Ovary (tissue), 3 donors: ENCODE results near the gene HEXIM1.

ENCODE experiments used
- CTCF ChIP-seq, 3 donors: fragments of 450-650 bp in 2 of 3; fragments of 200-600 bp in 1 of 3; IDR thresholded peaks; one replicate each; pipeline versions ENCODE4 v1.5.1 to v1.8.0; 2016 to 2022; ENCODE audit warnings: antibody characterized with exemption in 3 of 3, mild to moderate bottlenecking in 1 of 3
- EP300 ChIP-seq: sonication (generic); formaldehyde crosslinking; IDR thresholded peaks from one replicate; pipeline ENCODE4 v1.6.1; 2017; ENCODE audit warnings: antibody characterized with exemption
- POLR2A ChIP-seq: fragments of 450-650 bp; IDR thresholded peaks from one replicate; pipeline ENCODE4 v1.6.1; 2017; ENCODE audit warnings: antibody characterized with exemption, mild to moderate bottlenecking, moderate library complexity
- donor health status: DM: no; HTN: no; CAD: no.

GRCh38 chr17:45106096-45106495 is 42.2 kb upstream of the HEXIM1 start:
- no peak for TF ChIP-seq CTCF (IDR thresholded peaks at IDR 0.05)
- no peak for TF ChIP-seq POLR2A
- no peak for TF ChIP-seq EP300
